ENCODE measurements around the gene GTF2H2C. TPM values are rescaled to one million over a fixed set of nuclear protein-coding genes. Genes with fewer than 3 reads are reported as not detected.

GTF2H2C gene
- total and polyA plus RNA-seq, 2 donors (not counting 1 experiment from before 2014, with no cell fraction given): 24.1 to 43.8 TPM

- Histone ChIP-seq H3K4me1 (ENCODE audit: control insufficient read depth, extremely low read depth, insufficient read depth, low read length) (no peaks in the 10 kb centered on the region), H3K9ac (ENCODE audit: insufficient read depth, low read length) (no peak overlapping the region), H3K79me2 (ENCODE audit: control insufficient read depth, insufficient read depth, low read length) (no peaks in the 10 kb centered on the region), H3K4me2 (ENCODE audit: extremely low read depth, insufficient read depth, low read length) (no peak overlapping the region), H3K27me3 (ENCODE audit: control insufficient read depth, insufficient read depth, low read length) (peaks cover 4% of the 10 kb centered on the region), H3K9me3 (ENCODE audit: control insufficient read depth, insufficient read depth, low read depth, low read length) (no peaks in the 10 kb centered on the region), H2AFZ (ENCODE audit: low read length) (no peak overlapping the region), H3K36me3 (ENCODE audit: control insufficient read depth, insufficient read depth, low read length) (no peaks in the 10 kb centered on the region), H4K20me1 (ENCODE audit: control insufficient read depth, extremely low read depth, insufficient read depth, low read length) (no peaks in the 10 kb centered on the region), H3K4me3 (replicated peaks in 1 of 4; ENCODE audit: control extremely low read depth in 1 of 4, insufficient read depth in 1 of 4, low read depth in 3 of 4, low read length in 4 of 4) (no peak overlapping the region), H3K27ac (ENCODE audit: insufficient read depth, low read length) (no peak overlapping the region)
- TF ChIP-seq EZH2 (IDR thresholded peaks at IDR 0.05; ENCODE audit: low read length, missing control alignments) (no peak), CTCF (conservative IDR thresholded peaks at IDR 0.05 in 1 of 2, IDR thresholded peaks at IDR 0.05 in 1 of 2; ENCODE audit: low read depth in 1 of 2, low read length in 2 of 2) (no peak)
- DNase-seq (ENCODE audit: low read depth in 2 of 2): peak in 1 of 2 donors; percentile 36
These were observed 32.7 kb upstream of the GTF2H2C start for GRCh38 chr5:69527128-69527770.

- TF ChIP-seq EZH2 (IDR thresholded peaks at IDR 0.05; ENCODE audit: low read length, missing control alignments): no peak
- TF ChIP-seq CTCF (conservative IDR thresholded peaks at IDR 0.05 in 1 of 2, IDR thresholded peaks at IDR 0.05 in 1 of 2; ENCODE audit: low read depth in 1 of 2, low read length in 2 of 2): no peak
- no peak overlapping the region for H3K4me2 ChIP-seq (ENCODE audit: extremely low read depth, insufficient read depth, low read length)
- no peaks in the 10 kb centered on the region for H4K20me1 ChIP-seq (ENCODE audit: control insufficient read depth, extremely low read depth, insufficient read depth, low read length)
- H3K27me3 ChIP-seq (ENCODE audit: control insufficient read depth, insufficient read depth, low read length): peaks cover 4% of the 10 kb centered on the region
- H3K4me3 ChIP-seq (replicated peaks in 1 of 4; ENCODE audit: control extremely low read depth in 1 of 4, insufficient read depth in 1 of 4, low read depth in 3 of 4, low read length in 4 of 4): no peak overlapping the region
- H3K27ac ChIP-seq (ENCODE audit: insufficient read depth, low read length): no peak overlapping the region
- H2AFZ ChIP-seq (ENCODE audit: low read length): no peak overlapping the region
- H3K79me2 ChIP-seq (ENCODE audit: control insufficient read depth, insufficient read depth, low read length): no peaks in the 10 kb centered on the region
- H3K4me1 ChIP-seq (ENCODE audit: control insufficient read depth, extremely low read depth, insufficient read depth, low read length): no peaks in the 10 kb centered on the region
- H3K36me3 ChIP-seq (ENCODE audit: control insufficient read depth, insufficient read depth, low read length): no peaks in the 10 kb centered on the region
- no peak overlapping the region for H3K9ac ChIP-seq (ENCODE audit: insufficient read depth, low read length)
- DNase-seq (ENCODE audit: low read depth in 2 of 2): no peak
- H3K9me3 ChIP-seq (ENCODE audit: control insufficient read depth, insufficient read depth, low read depth, low read length): no peaks in the 10 kb centered on the region
These were observed 32.0 kb upstream of the GTF2H2C start for GRCh38 chr5:69528035-69528434.

GRCh38 chr5:69528609-69529008 lies 31.4 kb upstream of the GTF2H2C start:
- no peak for TF ChIP-seq EZH2 (IDR thresholded peaks at IDR 0.05; ENCODE audit: low read length, missing control alignments)
- TF ChIP-seq CTCF (conservative IDR thresholded peaks at IDR 0.05 in 1 of 2, IDR thresholded peaks at IDR 0.05 in 1 of 2; ENCODE audit: low read depth in 1 of 2, low read length in 2 of 2): no peak
- Histone ChIP-seq H3K27me3 (ENCODE audit: control insufficient read depth, insufficient read depth, low read length) (peaks cover 4% of the 10 kb centered on the region), H3K4me3 (replicated peaks in 1 of 4; ENCODE audit: control extremely low read depth in 1 of 4, insufficient read depth in 1 of 4, low read depth in 3 of 4, low read length in 4 of 4) (no peak overlapping the region), H3K9me3 (ENCODE audit: control insufficient read depth, insufficient read depth, low read depth, low read length) (no peaks in the 10 kb centered on the region), H3K9ac (ENCODE audit: insufficient read depth, low read length) (no peak overlapping the region), H3K4me2 (ENCODE audit: extremely low read depth, insufficient read depth, low read length) (no peak overlapping the region), H4K20me1 (ENCODE audit: control insufficient read depth, extremely low read depth, insufficient read depth, low read length) (no peaks in the 10 kb centered on the region), H3K4me1 (ENCODE audit: control insufficient read depth, extremely low read depth, insufficient read depth, low read length) (no peaks in the 10 kb centered on the region), H2AFZ (ENCODE audit: low read length) (no peak overlapping the region), H3K79me2 (ENCODE audit: control insufficient read depth, insufficient read depth, low read length) (no peaks in the 10 kb centered on the region), H3K36me3 (ENCODE audit: control insufficient read depth, insufficient read depth, low read length) (no peaks in the 10 kb centered on the region), H3K27ac (ENCODE audit: insufficient read depth, low read length) (no peak overlapping the region)
- no peak for DNase-seq (ENCODE audit: low read depth in 2 of 2)
